ENCODE measurements around the gene ATXN7L1.

Gene ATXN7L1

DNA sequence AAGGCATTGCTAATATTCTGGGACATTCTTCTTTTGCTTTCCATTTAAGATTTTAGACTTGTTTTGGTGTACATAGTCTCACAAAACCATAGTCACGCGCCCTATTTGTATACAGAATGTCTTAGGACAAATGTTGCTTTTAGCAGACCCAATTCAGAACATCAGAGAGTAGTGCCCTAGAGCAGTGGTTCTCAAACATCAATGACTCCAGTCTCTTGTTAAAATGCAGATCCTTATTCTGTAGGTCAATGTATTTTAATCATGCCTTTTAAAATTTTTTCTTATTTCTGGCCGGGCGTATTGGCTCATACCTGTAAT, 167.7 kb downstream of the ATXN7L1 start:
- Histone ChIP-seq H3K27me3 (ENCODE audit: low read depth, low read length) (no peaks in the 10 kb centered on the region), H3K36me3 (replicated peaks; ENCODE audit: low read depth, low read length) (no peaks in the 10 kb centered on the region), H3K27ac (ENCODE audit: low read length) (no peak overlapping the region), H3K9me3 (ENCODE audit: insufficient read depth, low read length) (peaks cover 6% of the 10 kb centered on the region; the same call in 1 of the 2 replicates), H3K9ac (ENCODE audit: low read length) (no peak overlapping the region), H3K4me2 (ENCODE audit: low read length) (no peak overlapping the region), H3K4me1 (ENCODE audit: low read length) (no peaks in the 10 kb centered on the region), H3K79me2 (ENCODE audit: low read length) (no peaks in the 10 kb centered on the region), H4K20me1 (ENCODE audit: insufficient read depth, low read length) (no peaks in the 10 kb centered on the region), H2AFZ (ENCODE audit: low read depth, low read length) (no peak overlapping the region), H3K4me3 (ENCODE audit: low read length) (no peak overlapping the region)
- TF ChIP-seq EZH2phosphoT487 (IDR thresholded peaks at IDR 0.05; ENCODE audit: low read depth), result no peak
- TF ChIP-seq, protein P1, sequence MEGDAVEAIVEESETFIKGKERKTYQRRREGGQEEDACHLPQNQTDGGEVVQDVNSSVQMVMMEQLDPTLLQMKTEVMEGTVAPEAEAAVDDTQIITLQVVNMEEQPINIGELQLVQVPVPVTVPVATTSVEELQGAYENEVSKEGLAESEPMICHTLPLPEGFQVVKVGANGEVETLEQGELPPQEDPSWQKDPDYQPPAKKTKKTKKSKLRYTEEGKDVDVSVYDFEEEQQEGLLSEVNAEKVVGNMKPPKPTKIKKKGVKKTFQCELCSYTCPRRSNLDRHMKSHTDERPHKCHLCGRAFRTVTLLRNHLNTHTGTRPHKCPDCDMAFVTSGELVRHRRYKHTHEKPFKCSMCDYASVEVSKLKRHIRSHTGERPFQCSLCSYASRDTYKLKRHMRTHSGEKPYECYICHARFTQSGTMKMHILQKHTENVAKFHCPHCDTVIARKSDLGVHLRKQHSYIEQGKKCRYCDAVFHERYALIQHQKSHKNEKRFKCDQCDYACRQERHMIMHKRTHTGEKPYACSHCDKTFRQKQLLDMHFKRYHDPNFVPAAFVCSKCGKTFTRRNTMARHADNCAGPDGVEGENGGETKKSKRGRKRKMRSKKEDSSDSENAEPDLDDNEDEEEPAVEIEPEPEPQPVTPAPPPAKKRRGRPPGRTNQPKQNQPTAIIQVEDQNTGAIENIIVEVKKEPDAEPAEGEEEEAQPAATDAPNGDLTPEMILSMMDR (IDR thresholded peaks at IDR 0.05; ENCODE audit: low read depth, low read length), result no peak

DNA sequence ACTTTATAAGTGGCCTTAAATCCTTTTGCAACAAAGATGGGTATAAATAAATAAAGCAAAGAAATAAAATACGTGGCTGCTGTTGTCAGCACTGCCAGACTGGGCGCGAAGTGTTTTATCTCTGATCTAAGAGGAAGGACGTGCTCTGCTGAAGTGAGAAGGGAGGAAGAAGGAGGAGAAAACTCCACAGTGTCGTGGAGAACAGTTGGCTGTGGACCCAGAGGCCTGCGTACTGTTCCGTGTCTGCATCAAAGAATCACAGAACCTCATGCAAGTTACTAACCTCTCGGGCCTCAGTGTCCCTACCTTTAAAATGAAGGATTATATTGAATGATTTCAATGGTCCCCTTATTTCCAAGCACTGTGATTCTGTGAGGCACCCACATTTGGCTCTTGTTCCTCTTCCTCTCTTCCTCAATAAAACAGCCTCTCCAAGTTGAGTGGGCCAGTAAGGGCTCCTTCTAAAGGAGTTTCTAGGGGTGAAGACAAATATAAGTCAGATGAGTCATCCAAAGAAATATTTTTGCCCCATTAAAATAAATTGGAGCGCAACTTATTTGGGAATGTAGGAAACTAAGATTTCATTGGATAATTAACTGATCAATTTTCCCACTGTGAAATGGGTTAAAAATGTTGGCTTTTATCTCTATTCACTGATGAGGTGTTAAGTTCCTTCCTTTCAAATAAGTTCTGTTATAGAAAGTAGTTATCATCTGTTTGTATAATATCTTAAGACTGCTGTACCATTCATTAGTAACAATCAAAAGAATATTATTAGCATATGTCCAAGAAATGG, 168.2 kb downstream of the ATXN7L1 start:
- H3K9me3 ChIP-seq (ENCODE audit: insufficient read depth, low read length), result peaks cover 6% of the 10 kb centered on the region; the same call in 1 of the 2 replicates
- no peaks in the 10 kb centered on the region for H4K20me1 ChIP-seq (ENCODE audit: insufficient read depth, low read length)
- no peak overlapping the region for H3K27ac ChIP-seq (ENCODE audit: low read length)
- no peaks in the 10 kb centered on the region for H3K79me2 ChIP-seq (ENCODE audit: low read length)
- H3K9ac ChIP-seq (ENCODE audit: low read length), result no peak overlapping the region
- H2AFZ ChIP-seq (ENCODE audit: low read depth, low read length), result no peak overlapping the region
- H3K36me3 ChIP-seq (replicated peaks; ENCODE audit: low read depth, low read length), result no peaks in the 10 kb centered on the region
- no peaks in the 10 kb centered on the region for H3K27me3 ChIP-seq (ENCODE audit: low read depth, low read length)
- TF ChIP-seq, protein P1 (IDR thresholded peaks at IDR 0.05; ENCODE audit: low read depth, low read length), result no peak
- no peak for TF ChIP-seq EZH2phosphoT487 (IDR thresholded peaks at IDR 0.05; ENCODE audit: low read depth)
- H3K4me2 ChIP-seq (ENCODE audit: low read length), result no peak overlapping the region
- no peaks in the 10 kb centered on the region for H3K4me1 ChIP-seq (ENCODE audit: low read length)
- H3K4me3 ChIP-seq (ENCODE audit: low read length), result no peak overlapping the region

DNA sequence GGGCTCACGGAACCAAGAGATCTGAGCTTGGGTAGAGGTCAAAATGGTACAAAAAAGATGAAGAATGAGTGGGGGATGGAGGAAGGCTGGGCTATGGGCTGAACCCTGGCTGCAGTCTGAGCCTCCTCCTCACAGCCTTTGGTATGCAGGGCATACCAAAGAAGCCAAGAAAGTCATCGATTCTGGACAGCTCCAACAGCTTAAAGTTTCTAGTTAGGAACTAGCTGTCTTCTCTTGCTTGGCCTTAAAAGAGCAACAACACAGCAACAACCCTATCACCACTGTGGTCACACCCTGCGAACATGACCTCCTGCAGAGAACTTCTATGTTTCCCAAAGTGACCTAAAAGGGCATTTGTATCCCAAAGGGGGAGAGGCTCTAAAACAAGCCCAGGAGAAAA, 169.0 kb downstream of the ATXN7L1 start:
- Histone ChIP-seq H4K20me1 (ENCODE audit: insufficient read depth, low read length) (no peaks in the 10 kb centered on the region), H3K27ac (ENCODE audit: low read length) (no peak overlapping the region), H3K36me3 (replicated peaks; ENCODE audit: low read depth, low read length) (no peaks in the 10 kb centered on the region), H3K4me1 (ENCODE audit: low read length) (no peaks in the 10 kb centered on the region), H3K4me2 (ENCODE audit: low read length) (no peak overlapping the region), H3K9ac (ENCODE audit: low read length) (no peak overlapping the region), H3K9me3 (ENCODE audit: insufficient read depth, low read length) (peaks cover 6% of the 10 kb centered on the region; the same call in 1 of the 2 replicates), H3K27me3 (ENCODE audit: low read depth, low read length) (no peaks in the 10 kb centered on the region), H2AFZ (ENCODE audit: low read depth, low read length) (no peak overlapping the region), H3K4me3 (ENCODE audit: low read length) (no peak overlapping the region), H3K79me2 (ENCODE audit: low read length) (no peaks in the 10 kb centered on the region)
- TF ChIP-seq EZH2phosphoT487 (IDR thresholded peaks at IDR 0.05; ENCODE audit: low read depth), result no peak
- TF ChIP-seq, protein P1 (IDR thresholded peaks at IDR 0.05; ENCODE audit: low read depth, low read length), result no peak

- Histone ChIP-seq H3K4me1 (ENCODE audit: low read length) (no peaks in the 10 kb centered on the region), H4K20me1 (ENCODE audit: insufficient read depth, low read length) (no peaks in the 10 kb centered on the region), H3K9ac (ENCODE audit: low read length) (no peak overlapping the region), H2AFZ (ENCODE audit: low read depth, low read length) (no peak overlapping the region), H3K36me3 (replicated peaks; ENCODE audit: low read depth, low read length) (no peaks in the 10 kb centered on the region), H3K79me2 (ENCODE audit: low read length) (no peaks in the 10 kb centered on the region), H3K9me3 (ENCODE audit: insufficient read depth, low read length) (no peaks in the 10 kb centered on the region), H3K27me3 (ENCODE audit: low read depth, low read length) (no peaks in the 10 kb centered on the region), H3K4me3 (ENCODE audit: low read length) (no peak overlapping the region), H3K27ac (ENCODE audit: low read length) (no peak overlapping the region), H3K4me2 (ENCODE audit: low read length) (no peak overlapping the region)
- no peak for TF ChIP-seq EZH2phosphoT487 (IDR thresholded peaks at IDR 0.05; ENCODE audit: low read depth)
- TF ChIP-seq, protein P1 (IDR thresholded peaks at IDR 0.05; ENCODE audit: low read depth, low read length), result no peak
Observed at GRCh38 chr7:105705427-105705826, 171.0 kb downstream of the ATXN7L1 start.

All from OCI-LY3 (cell line).